Stimulated activated CD4-positive, alpha-beta T cell treated with anti-CD3 and anti-CD28 coated beads, Interleukin-1b, Interleukin-23, amount 100 ng/mL, for 48 hours (primary cell): Measurements from ENCODE around the gene USH1C.

Source experiments
- DNase-seq: peaks from one replicate; pipeline ENCODE4 v3.0.0-alpha.2; 2020

The USH1C gene

GRCh38 chr11:17568944-17569343, 24.7 kb upstream of the USH1C start:
- no peak for DNase-seq

- no peak for DNase-seq
Observed at GRCh38 chr11:17564687-17565042, 20.4 kb upstream of the USH1C start.

GRCh38 chr11:17563961-17564686, 19.9 kb upstream of the USH1C start:
- DNase-seq: no peak

GRCh38 chr11:17563231-17563646, 19.0 kb upstream of the USH1C start:
- no peak for DNase-seq

DNA sequence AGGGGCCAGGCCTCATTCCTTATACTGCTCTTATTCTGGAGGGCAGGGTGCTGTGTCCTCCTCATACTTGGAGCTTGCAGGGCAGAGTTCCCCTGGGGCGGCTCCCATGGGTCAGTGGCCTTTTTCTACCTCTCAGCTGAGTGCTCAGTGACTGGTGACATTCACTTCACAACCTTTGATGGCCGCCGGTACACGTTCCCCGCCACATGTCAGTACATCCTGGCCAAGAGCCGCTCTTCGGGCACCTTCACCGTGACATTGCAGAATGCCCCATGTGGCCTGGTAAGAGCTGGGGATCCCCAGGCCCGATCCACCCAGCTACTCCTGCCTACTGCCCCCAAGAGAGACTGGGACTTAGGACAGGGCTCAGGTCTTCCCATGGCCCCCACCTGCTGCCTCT, 17.3 kb upstream of the USH1C start:
- DNase-seq: no peak

GRCh38 chr11:17561111-17561415, 16.8 kb upstream of the USH1C start:
- DNase-seq: no peak

- no peak for DNase-seq
Observed at GRCh38 chr11:17560281-17561110, 16.3 kb upstream of the USH1C start.

GRCh38 chr11:17559341-17560087, 15.3 kb upstream of the USH1C start:
- DNase-seq: no peak

DNA sequence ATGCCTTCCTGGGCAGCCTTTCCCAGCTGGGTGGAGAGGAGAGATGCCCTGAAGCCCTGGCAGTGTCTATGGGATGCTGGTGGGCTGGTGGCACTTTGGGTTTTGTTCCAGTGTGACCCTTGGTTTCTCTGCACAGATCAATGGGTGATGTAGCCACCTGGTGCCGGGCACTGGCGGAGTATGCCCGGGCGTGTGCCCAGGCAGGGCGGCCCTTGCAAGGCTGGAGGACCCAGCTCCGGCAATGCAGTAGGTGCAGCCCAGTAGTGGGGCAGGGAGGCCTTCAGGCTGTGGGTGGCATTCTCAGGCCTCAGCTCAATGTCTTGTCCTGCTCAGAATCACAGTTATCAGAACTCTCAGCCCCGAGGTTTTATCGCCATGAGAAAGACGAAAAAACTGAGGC, 14.7 kb upstream of the USH1C start:
- no peak for DNase-seq

DNA sequence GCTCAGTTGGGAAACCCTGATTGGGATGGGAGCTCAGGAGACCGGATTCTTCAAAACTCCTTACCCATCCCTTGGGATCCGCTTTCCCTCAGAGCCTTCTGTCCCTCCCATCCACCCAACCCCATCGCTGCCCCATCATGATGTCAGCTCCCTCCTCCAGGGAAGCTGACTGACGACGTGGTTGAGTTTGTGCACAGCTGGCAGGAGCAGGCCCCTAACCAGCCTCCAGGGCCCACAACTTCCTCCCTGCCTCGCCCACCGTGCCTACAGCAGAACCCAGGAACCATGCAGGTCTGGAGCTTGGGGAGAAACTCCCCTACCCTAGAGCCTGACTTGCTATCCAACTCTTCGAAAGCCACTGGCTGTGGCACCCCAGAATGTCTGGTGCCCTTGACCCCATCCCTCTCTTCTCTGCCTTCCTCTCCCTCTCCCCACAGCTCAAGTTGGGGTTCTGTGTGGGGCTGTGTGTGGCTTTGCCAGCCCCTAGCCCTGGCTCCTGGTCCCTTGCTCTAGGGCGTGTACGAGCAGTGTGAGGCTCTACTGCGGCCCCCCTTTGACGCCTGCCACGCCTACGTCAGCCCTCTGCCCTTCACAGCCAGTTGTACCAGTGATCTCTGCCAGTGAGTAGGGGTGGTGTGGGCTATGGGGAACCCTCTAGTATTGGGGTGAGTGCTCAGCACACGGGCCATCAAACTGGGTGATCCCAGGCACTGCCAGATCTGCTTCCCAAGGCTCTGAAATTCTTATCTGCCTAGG, 14.0 kb upstream of the USH1C start:
- no peak for DNase-seq

DNA sequence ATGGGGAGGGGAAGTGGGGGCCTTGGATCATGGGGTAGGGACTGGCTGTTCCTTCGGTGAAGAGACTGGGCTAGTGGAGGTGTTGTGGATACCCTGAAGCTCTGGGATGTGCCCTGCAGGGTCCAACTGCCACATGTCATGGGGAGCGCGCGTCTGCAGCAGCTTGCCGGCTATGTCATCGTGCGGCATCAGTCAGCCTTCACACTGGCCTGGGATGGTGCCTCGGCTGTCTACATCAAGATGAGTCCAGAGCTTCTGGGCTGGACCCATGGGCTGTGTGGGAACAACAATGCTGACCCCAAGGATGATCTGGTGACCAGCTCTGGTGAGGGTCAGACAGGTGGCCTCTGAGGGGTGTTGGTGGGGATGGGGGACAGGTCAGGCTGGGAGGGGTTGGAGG, 12.8 kb upstream of the USH1C start:
- DNase-seq: no peak

DNA sequence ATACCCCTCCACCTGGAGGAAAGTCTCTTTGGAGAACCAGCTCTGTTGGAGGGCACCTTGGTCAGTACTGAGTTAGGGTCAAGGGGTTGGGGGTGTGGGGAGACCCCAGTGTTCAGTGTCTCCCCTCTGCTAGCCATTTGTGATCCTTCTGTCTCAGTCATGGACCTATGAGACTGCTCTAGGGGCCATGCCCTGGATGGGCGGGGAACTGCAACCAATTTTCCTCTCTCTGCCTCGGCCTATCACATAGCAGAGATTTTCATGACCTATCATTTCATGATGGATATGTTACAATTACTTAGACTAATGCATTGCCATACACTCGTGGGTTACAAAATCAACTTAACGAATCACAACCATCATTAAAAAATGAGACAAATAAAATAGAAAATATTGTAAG, 10.3 kb upstream of the USH1C start:
- no peak for DNase-seq

- no peak for DNase-seq
Observed at GRCh38 chr11:17553249-17553546, 9.0 kb upstream of the USH1C start.

DNA sequence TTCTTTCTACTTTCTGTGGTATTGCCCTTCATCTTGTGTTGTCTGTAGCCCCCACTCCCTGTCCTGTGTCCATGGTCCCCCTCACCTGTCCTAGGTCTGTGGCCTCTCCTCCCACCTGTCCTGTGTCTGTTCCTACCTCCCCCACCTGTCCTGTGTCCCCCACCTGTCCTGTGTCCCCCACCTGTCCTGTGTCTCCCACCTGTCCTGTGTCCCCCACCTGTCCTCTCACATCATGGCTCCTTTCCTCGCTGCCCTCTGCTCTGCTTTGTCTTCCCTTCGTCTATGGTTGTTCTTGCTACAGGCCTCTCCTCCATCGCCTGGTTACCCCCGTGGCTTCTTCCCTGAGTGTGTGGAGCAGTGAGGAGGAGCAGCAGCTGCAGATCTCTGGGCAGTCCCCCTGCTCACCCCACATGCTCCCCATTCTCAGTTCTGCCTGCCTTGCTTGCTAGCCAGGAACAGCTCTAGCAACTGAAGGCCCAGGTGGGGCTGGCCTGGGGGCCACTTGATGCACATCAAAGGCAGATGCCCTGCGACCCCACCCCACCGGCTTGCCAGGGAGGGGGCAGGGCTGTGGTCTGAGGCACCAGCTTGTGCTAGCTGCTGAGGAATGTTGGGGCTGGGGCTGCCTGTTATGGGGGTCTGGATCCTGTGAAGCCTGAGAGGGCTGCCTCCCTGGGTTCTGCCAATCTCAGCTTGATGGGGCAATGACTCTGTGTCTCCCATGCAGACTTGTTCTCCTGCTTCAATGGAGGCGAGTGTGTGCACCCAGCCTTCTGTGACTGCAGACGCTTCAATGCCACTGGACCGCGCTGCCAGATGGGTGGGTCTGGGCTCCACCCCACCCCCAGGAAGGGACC, 8.4 kb upstream of the USH1C start:
- no peak for DNase-seq

GRCh38 chr11:17552041-17552355, 7.8 kb upstream of the USH1C start:
- DNase-seq: no peak

- no peak for DNase-seq
Observed at GRCh38 chr11:17551347-17552040, 7.3 kb upstream of the USH1C start.

GRCh38 chr11:17550450-17551346, 6.5 kb upstream of the USH1C start:
- DNase-seq: no peak

DNA sequence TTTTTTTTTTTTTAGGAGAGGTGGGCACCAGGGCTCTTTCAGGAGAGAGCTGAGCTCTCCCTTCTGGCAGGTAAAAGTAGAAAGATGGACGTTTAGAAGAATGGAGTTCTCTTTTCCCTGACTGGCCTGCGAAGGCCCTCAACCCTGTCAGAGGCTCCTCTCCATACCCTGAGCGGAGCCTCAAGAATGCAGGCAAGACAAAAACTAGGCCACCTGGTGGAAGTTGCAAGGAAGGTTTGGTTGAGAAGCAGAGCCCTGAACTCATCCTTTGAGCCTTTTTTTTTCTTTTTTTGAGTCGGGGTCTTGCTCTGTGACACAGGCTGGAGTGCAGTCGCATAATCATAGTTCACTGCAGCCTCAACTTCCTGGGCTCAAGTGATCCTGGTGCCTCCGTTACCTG, 4.2 kb upstream of the USH1C start:
- no peak for DNase-seq

DNA sequence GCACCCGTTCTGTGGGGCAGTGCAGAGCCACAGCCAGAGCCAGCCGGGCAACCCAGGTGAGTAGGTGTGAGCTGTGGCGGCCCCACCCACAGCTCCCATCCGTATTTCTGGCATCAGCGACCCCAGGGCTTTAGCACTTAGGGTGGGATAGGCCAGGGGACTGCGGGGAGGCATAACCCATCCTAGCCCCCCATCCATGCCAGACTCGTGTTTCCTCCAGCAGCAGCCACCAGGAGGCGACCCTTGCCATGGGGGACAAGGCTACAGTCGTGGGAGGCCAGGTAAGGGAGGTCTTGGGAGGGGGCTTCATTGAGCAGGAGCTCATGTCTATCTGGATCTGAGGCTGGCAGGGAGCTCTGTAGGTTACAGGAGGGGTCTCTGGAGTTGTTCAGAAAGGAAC, 3.7 kb upstream of the USH1C start:
- DNase-seq: no peak

DNA sequence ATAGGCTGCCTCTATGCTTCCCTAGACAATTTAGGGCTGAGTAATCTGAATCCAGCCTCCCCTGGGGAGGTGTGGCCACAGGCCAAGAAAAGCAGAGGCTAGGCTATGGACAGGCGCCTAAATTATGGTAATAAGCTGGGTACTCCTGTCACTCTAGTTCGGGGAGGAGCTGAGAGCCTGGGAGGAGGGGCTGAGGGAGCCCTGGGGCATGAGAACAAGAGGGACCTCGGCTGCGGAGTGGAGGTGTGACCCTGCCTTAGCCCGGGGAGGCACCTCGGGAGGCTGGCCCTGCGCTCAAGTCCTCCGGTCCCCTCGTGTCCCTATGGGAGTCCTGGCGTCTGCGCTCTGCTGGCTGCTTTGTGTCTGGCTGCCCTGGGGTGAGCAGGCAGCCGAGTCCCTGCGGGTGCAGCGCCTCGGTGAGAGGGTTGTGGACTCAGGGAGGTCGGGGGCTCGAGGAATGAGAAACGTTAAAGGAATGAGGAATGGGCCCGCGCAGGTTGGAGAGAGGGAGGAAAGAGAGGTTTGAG, 2.9 kb upstream of the USH1C start, which contains the start of gene OTOG:
Gene OTOG (plus strand): TSS at position 209 of the 527 bp plus-strand sequence. CDS start 114 bp downstream, at position 323.
- no peak for DNase-seq

DNA sequence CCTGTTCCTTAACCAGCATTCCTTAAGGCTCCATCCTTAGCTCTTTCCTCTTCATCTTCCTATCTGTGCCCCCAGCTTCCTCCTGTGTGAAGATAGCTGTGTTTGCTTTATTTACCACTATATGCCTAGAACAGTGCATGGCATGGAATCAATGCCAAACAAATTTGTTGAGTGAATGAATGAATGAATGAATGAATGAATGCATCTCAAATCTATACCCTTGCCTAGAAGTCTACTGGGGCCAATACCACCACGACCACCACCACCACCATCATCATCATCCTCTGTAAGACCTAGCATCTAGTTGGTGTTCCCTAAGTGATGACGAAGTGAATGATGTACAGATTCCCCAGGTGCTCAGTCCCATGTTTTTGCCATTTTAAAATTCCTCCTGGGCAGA, 2.0 kb upstream of the USH1C start:
- DNase-seq: no peak
